ENCODE data around the gene ZNF608.

GRCh38 chr5:124729720-124730359 is 16.6 kb downstream of the ZNF608 start:
- TF ChIP-seq, protein P1, sequence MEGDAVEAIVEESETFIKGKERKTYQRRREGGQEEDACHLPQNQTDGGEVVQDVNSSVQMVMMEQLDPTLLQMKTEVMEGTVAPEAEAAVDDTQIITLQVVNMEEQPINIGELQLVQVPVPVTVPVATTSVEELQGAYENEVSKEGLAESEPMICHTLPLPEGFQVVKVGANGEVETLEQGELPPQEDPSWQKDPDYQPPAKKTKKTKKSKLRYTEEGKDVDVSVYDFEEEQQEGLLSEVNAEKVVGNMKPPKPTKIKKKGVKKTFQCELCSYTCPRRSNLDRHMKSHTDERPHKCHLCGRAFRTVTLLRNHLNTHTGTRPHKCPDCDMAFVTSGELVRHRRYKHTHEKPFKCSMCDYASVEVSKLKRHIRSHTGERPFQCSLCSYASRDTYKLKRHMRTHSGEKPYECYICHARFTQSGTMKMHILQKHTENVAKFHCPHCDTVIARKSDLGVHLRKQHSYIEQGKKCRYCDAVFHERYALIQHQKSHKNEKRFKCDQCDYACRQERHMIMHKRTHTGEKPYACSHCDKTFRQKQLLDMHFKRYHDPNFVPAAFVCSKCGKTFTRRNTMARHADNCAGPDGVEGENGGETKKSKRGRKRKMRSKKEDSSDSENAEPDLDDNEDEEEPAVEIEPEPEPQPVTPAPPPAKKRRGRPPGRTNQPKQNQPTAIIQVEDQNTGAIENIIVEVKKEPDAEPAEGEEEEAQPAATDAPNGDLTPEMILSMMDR (conservative IDR thresholded peaks at IDR 0.05; ENCODE audit: low read depth in 2 of 2), result no peak
- TF ChIP-seq EZH2 (IDR thresholded peaks at IDR 0.05; ENCODE audit: low read depth, unreplicated experiment), result no peak
- TF ChIP-seq EZH2phosphoT487 (IDR thresholded peaks at IDR 0.05; ENCODE audit: unreplicated experiment), result no peak
- TF ChIP-seq, protein P2, sequence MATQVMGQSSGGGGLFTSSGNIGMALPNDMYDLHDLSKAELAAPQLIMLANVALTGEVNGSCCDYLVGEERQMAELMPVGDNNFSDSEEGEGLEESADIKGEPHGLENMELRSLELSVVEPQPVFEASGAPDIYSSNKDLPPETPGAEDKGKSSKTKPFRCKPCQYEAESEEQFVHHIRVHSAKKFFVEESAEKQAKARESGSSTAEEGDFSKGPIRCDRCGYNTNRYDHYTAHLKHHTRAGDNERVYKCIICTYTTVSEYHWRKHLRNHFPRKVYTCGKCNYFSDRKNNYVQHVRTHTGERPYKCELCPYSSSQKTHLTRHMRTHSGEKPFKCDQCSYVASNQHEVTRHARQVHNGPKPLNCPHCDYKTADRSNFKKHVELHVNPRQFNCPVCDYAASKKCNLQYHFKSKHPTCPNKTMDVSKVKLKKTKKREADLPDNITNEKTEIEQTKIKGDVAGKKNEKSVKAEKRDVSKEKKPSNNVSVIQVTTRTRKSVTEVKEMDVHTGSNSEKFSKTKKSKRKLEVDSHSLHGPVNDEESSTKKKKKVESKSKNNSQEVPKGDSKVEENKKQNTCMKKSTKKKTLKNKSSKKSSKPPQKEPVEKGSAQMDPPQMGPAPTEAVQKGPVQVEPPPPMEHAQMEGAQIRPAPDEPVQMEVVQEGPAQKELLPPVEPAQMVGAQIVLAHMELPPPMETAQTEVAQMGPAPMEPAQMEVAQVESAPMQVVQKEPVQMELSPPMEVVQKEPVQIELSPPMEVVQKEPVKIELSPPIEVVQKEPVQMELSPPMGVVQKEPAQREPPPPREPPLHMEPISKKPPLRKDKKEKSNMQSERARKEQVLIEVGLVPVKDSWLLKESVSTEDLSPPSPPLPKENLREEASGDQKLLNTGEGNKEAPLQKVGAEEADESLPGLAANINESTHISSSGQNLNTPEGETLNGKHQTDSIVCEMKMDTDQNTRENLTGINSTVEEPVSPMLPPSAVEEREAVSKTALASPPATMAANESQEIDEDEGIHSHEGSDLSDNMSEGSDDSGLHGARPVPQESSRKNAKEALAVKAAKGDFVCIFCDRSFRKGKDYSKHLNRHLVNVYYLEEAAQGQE (IDR thresholded peaks at IDR 0.05; ENCODE audit: unreplicated experiment), result no peak

All from GM23338 (cell line).